Psoas muscle (tissue), 8 donors: Measurements from ENCODE around the gene PCBP3. TPM values are rescaled to one million over a fixed set of nuclear protein-coding genes. Genes with fewer than 3 reads are reported as not detected.

ENCODE experiments used
- ATAC-seq, 4 donors: fragments of 200-7000 bp; cut with Tn5 transposase; one replicate each; pipeline ENCODE4 v1.9.1; 2020; ENCODE audit warnings: moderate library complexity in 3 of 4, mild to moderate bottlenecking in 2 of 4
- DNase-seq, 2 donors: peaks; one replicate each; pipeline ENCODE4 v3.0.0-alpha.2; 2020
- H3K27ac ChIP-seq: fragments of 200-600 bp; one replicate; pipeline ENCODE4 v1.8.0; 2022
- H3K27me3 ChIP-seq, 3 donors: fragments of 200-600 bp in 1 of 3; one replicate each; pipeline versions ENCODE4 v1.6.1 to v1.8.0; 2013 to 2022; ENCODE audit warnings: low read length in 2 of 3, mild to moderate bottlenecking in 2 of 3, moderate library complexity in 1 of 3; ENCODE audit not compliant: insufficient read depth in 3 of 3
- H3K36me3 ChIP-seq, 2 donors: fragments of 200-600 bp in 1 of 2; one replicate each; pipeline versions ENCODE4 v1.6.1 to v1.8.0; 2013 to 2022; ENCODE audit warnings: low read depth in 1 of 2, mild to moderate bottlenecking in 1 of 2, moderate library complexity in 1 of 2; ENCODE audit not compliant: insufficient read depth in 1 of 2
- H3K4me1 ChIP-seq: fragments of 200-600 bp; one replicate; pipeline ENCODE4 v1.8.0; 2022
- H3K4me3 ChIP-seq: fragments of 200-600 bp; one replicate; pipeline ENCODE4 v1.8.0; 2022; ENCODE audit warnings: mild to moderate bottlenecking
- H3K9me3 ChIP-seq: fragments of 200-600 bp; one replicate; pipeline ENCODE4 v1.8.0; 2022
- WGBS, 3 donors: extraction: QIAGEN DNeasy Blood & Tissue Kit; methylation state at CpG; one replicate each; pipeline versions ENCODE4 v1.1.6 to v1.1.7; 2013; 5-methylcytosine and 5-hydroxymethylcytosine counted together
- intact Hi-C, 2 donors: fragments of 100-400 bp; cut with DNase I; formaldehyde crosslinking; loops; one replicate each; pipeline versions ENCODE4 v1.11.0 to v1.14.2; 2022
- polyA plus RNA-seq, 3 donors: library from polyadenylated mRNA; stranded (reverse); fragments of 200-250 nt; gene quantifications; one replicate each; pipeline ENCODE4 v1.2.3, GENCODE V29; 2013
- total RNA-seq, 4 donors: library from RNA; stranded (reverse); fragmentation: NEBNext Ultra II Directional in 2 of 4; extraction: Animal tissue kit (Norgen Biotek cat#: 25700) in 2 of 4; gene quantifications; one replicate each; pipeline versions ENCODE4 v1.2.1 to v1.2.4, GENCODE V29; 2021 to 2023
- TF ChIP-seq, protein P1 (sequence below): fragments of 200-600 bp; IDR thresholded peaks from one replicate; pipeline ENCODE4 v1.8.0; 2022; ENCODE audit warnings: antibody characterized with exemption
- donor health status: healthy with polysubstance abuse.
- donor health status: DM: no; HTN: no; CAD: no; lungs with moderate emphysema.
- donor health status: Bipolar disorder and iron deficiency.
- donor health status: healthy.
- donor health status: DM: yes; HTN: yes; CAD: no.
- donor health status: DM: no; HTN: no; CAD: no.
- donor health status: DM: no; HTN: no; CAD: no.
- donor health status: DM: yes; HTN: yes; CAD: no.

Gene PCBP3
- total and polyA plus RNA-seq, 7 donors: 0.10 to 0.91 (median 0.33) TPM; not detected in 1

DNA sequence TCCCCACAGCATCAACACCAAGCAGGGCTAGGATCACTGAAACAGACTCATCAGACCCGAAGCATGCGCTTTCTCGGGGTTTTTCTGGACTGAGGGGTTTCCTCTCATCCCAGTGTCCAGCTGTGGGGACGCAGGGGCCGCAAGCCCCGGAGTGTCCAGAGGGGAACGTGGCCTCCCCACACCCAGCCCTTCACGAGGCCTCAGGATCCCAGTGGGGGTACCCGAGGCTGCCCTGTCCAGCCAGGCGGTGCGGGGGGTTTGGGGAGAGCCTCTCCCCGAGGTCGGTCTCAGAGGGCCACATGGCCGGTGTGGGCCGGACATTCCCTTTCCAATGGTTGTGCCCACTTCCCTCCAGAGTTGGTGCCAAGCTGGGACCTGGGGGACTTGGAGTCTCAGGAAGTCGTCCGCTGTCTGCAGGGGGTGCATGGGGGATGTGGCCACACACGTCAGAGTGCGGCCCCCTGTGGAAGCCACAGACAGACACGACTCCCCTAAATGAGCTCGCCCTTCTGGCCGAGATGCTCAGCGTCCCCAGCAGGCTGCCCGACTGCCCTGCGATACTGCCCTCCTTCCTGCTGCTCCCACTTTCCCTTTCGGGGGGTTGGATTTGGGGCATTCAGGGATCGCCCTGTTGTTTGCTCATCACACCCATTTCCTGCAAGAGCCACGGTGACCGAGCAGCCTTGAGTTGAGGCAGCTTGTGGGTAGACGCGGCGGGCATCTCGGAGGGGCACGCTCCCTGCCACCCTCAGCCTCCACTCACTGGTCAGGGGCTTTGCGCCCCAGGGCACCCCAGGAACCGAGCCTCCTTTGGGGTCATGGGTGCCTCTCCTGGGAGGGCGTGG, 342.2 kb downstream of the PCBP3 start:
- H3K27ac ChIP-seq: no peak overlapping the region
- no peak for ATAC-seq

DNA sequence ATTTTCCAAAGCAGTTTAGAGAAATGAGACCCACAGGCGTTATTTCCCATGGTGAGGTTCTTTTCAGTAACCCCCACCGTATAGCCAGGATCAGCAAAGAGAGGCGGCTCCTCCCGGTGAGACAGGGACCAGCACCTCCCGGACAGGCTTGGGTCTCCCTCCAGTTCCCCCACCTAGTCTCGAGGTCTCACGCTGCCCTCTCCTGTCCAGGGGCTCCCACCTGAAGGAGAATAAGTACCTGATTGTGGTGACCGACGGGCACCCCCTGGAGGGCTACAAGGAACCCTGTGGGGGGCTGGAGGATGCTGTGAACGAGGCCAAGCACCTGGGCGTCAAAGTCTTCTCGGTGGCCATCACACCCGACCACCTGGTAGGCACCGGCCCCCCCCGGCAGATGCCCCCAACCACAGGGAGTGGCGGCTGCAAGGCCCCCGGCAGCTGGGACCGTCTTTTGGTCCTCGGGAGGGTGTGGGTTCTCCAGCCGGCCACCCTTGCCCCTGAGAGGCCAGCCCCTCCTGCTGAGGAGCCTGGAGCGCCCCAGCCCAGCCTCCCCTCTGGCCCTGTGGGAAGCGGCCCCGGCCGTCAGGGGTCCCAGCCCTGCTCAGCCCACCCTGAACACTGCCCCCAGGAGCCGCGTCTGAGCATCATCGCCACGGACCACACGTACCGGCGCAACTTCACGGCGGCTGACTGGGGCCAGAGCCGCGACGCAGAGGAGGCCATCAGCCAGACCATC, 343.0 kb downstream of the PCBP3 start:
- H3K4me1 ChIP-seq: no peaks in the 10 kb centered on the region
- TF ChIP-seq, protein P1, sequence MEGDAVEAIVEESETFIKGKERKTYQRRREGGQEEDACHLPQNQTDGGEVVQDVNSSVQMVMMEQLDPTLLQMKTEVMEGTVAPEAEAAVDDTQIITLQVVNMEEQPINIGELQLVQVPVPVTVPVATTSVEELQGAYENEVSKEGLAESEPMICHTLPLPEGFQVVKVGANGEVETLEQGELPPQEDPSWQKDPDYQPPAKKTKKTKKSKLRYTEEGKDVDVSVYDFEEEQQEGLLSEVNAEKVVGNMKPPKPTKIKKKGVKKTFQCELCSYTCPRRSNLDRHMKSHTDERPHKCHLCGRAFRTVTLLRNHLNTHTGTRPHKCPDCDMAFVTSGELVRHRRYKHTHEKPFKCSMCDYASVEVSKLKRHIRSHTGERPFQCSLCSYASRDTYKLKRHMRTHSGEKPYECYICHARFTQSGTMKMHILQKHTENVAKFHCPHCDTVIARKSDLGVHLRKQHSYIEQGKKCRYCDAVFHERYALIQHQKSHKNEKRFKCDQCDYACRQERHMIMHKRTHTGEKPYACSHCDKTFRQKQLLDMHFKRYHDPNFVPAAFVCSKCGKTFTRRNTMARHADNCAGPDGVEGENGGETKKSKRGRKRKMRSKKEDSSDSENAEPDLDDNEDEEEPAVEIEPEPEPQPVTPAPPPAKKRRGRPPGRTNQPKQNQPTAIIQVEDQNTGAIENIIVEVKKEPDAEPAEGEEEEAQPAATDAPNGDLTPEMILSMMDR: no peak
- no peaks in the 10 kb centered on the region for H3K27me3 ChIP-seq
- no peak overlapping the region for H3K4me3 ChIP-seq
- no peak overlapping the region for H3K27ac ChIP-seq
- H3K36me3 ChIP-seq: peaks cover 0 to 50% of the 10 kb centered on the region in 2 donors
- WGBS, 3 donors: 85 to 91% (median 90%) methylated on average over 30 to 36 of the region's 36 CpGs
- intact Hi-C loops: loop anchor here in 1 of 2 donors (10.0 kb wide), 1 partner anchor 1652 kb away; the partner anchor contains the start of gene CFAP410
- ATAC-seq: no peak
- no peaks in the 10 kb centered on the region for H3K9me3 ChIP-seq
- peak in 1 of 2 donors; percentile 43 for DNase-seq

More for the DNA sequence above, 342.2 kb downstream of the PCBP3 start:
- no peaks in the 10 kb centered on the region for H3K27me3 ChIP-seq
- H3K9me3 ChIP-seq: no peaks in the 10 kb centered on the region
- H3K4me3 ChIP-seq: no peak overlapping the region
- peaks cover 0 to 47% of the 10 kb centered on the region in 2 donors for H3K36me3 ChIP-seq
- TF ChIP-seq, protein P1: no peak
- no peaks in the 10 kb centered on the region for H3K4me1 ChIP-seq
- intact Hi-C loops: loop anchor here in 1 of 2 donors (10.0 kb wide), 1 partner anchor 1651 kb away; the partner anchor contains the start of gene CFAP410
- WGBS, 3 donors: 88 to 93% (median 92%) methylated on average over 34 to 37 of the region's 37 CpGs
- DNase-seq: peak in 1 of 2 donors; percentile 33

DNA sequence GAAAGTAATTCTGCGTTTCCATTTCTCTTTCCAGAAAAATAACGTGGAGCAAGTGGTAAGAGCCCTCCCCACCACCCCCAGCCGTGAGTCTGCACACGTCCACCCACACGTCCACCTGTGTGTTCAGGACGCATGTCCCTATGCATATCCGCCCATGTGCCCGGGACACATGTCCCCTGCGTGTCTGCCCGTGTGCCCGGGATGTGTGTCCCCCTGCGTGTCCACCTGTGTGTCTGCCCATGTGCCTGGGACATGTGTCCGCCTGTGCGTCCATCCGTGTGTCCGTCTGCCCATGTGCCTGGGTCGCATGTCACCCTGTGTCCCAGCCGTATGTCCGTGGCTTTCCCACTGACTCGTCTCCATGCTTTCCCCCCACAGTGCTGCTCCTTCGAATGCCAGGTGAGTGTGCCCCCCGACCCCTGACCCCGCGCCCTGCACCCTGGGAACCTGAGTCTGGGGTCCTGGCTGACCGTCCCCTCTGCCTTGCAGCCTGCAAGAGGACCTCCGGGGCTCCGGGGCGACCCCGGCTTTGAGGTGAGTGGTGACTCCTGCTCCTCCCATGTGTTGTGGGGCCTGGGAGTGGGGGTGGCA, 343.7 kb downstream of the PCBP3 start:
- intact Hi-C loops: loop anchor here in 1 of 2 donors (10.0 kb wide), 1 partner anchor 1652 kb away; the partner anchor contains the start of gene CFAP410
- DNase-seq (peak in 1 of 2 donors; percentile 44), ATAC-seq (no peak)

More for the DNA sequence above, 343.7 kb downstream of the PCBP3 start:
- H3K4me3 ChIP-seq: no peak overlapping the region
- 92 to 96% (median 92%) methylated on average over 29 of the region's 29 CpGs for WGBS, 3 donors
- TF ChIP-seq, protein P1: no peak
- H3K9me3 ChIP-seq: no peaks in the 10 kb centered on the region
- peaks cover 0 to 57% of the 10 kb centered on the region in 2 donors for H3K36me3 ChIP-seq
- H3K27me3 ChIP-seq: no peaks in the 10 kb centered on the region
- no peaks in the 10 kb centered on the region for H3K4me1 ChIP-seq
- H3K27ac ChIP-seq: no peak overlapping the region
